ENCODE measurements around the gene RBM38. TPM values are rescaled to one million over a fixed set of nuclear protein-coding genes. Genes with fewer than 3 reads are reported as not detected.

Gene RBM38
- total RNA-seq, 1 donor: 8.2 TPM

- H3K4me3 ChIP-seq (ENCODE audit: low read depth, low read length): no peak overlapping the region
- TF ChIP-seq CTCF (IDR thresholded peaks at IDR 0.05; ENCODE audit: insufficient read depth, low read depth, low read length): no peak
- no peak for DNase-seq (ENCODE audit: low read depth)
Observed at GRCh38 chr20:57369596-57369995, 21.6 kb upstream of the RBM38 start.

GRCh38 chr20:57370316-57370715 lies 20.9 kb upstream of the RBM38 start:
- no peak for DNase-seq (ENCODE audit: low read depth)
- TF ChIP-seq CTCF (IDR thresholded peaks at IDR 0.05; ENCODE audit: insufficient read depth, low read depth, low read length): no peak
- H3K4me3 ChIP-seq (ENCODE audit: low read depth, low read length): no peak overlapping the region

- DNase-seq (ENCODE audit: low read depth): no peak
- H3K4me3 ChIP-seq (ENCODE audit: low read depth, low read length): no peak overlapping the region
- TF ChIP-seq CTCF (IDR thresholded peaks at IDR 0.05; ENCODE audit: insufficient read depth, low read depth, low read length): no peak
Observed at GRCh38 chr20:57371363-57371762, 19.8 kb upstream of the RBM38 start.

- H3K4me3 ChIP-seq (ENCODE audit: low read depth, low read length): no peak overlapping the region
- no peak for DNase-seq (ENCODE audit: low read depth)
- no peak for TF ChIP-seq CTCF (IDR thresholded peaks at IDR 0.05; ENCODE audit: insufficient read depth, low read depth, low read length)
Observed at GRCh38 chr20:57372157-57372556, 19.0 kb upstream of the RBM38 start.

- no peak for TF ChIP-seq CTCF (IDR thresholded peaks at IDR 0.05; ENCODE audit: insufficient read depth, low read depth, low read length)
- no peak for DNase-seq (ENCODE audit: low read depth)
- no peak overlapping the region for H3K4me3 ChIP-seq (ENCODE audit: low read depth, low read length)
Observed at GRCh38 chr20:57372581-57373350, 18.4 kb upstream of the RBM38 start.

GRCh38 chr20:57374343-57374930 lies 16.8 kb upstream of the RBM38 start:
- no peak for DNase-seq (ENCODE audit: low read depth)
- no peak for TF ChIP-seq CTCF (IDR thresholded peaks at IDR 0.05; ENCODE audit: insufficient read depth, low read depth, low read length)
- H3K4me3 ChIP-seq (ENCODE audit: low read depth, low read length): no peak overlapping the region
